Measurements from ENCODE around the gene PRR23B.

- TF ChIP-seq CTCF (IDR thresholded peaks at IDR 0.05) (no peak), POLR2A (IDR thresholded peaks at IDR 0.05; ENCODE audit: low read length) (no peak), BHLHE40 (IDR thresholded peaks at IDR 0.05; ENCODE audit: low read depth, low read length) (no peak), EHMT2 (IDR thresholded peaks at IDR 0.05; ENCODE audit: low read depth) (no peak), KDM5A (IDR thresholded peaks at IDR 0.05) (no peak)
Observed at GRCh38 chr3:139006051-139006716, 14.5 kb downstream of the PRR23B start, which contains the start of gene PRR23A.
